Chondrocyte (in vitro differentiated cells): Measurements from ENCODE around the gene ADD3. TPM values are rescaled to one million over a fixed set of nuclear protein-coding genes. Genes with fewer than 3 reads are reported as not detected.

ENCODE experiments used
- DNase-seq: peaks from one replicate; pipeline ENCODE4 v3.0.0; 2021; ENCODE audit warnings: mixed read lengths, low spot score
- H3K27ac Mint-ChIP-seq: one replicate; pipeline ENCODE4 v1.8.0; 2021; ENCODE audit warnings: mild to moderate bottlenecking, moderate library complexity, mixed read lengths; ENCODE audit not compliant: unreplicated experiment
- H3K27me3 Mint-ChIP-seq: 2 replicates; pipeline ENCODE4 v1.8.0; 2021; ENCODE audit warnings: low read depth, mixed read lengths
- H3K36me3 Mint-ChIP-seq: 2 replicates; pipeline ENCODE4 v1.8.0; 2021; ENCODE audit warnings: low read depth, mixed read lengths
- H3K4me1 Mint-ChIP-seq: 2 replicates; pipeline ENCODE4 v1.8.0; 2021; ENCODE audit warnings: low read depth, mild to moderate bottlenecking, mixed read lengths
- H3K4me3 Mint-ChIP-seq: one replicate; pipeline ENCODE4 v1.8.0; 2021; ENCODE audit warnings: mild to moderate bottlenecking, moderate library complexity, mixed read lengths; ENCODE audit not compliant: unreplicated experiment
- H3K9me3 Mint-ChIP-seq: 2 replicates; pipeline ENCODE4 v1.8.0; 2021; ENCODE audit warnings: low read depth, mixed read lengths
- total RNA-seq: library from RNA; stranded (reverse); gene quantifications from 3 replicates; pipeline ENCODE4 v1.2.1, GENCODE V29; 2021
- TF ChIP-seq, protein P1 (sequence below): fragments of 200-600 bp; sonication (generic); IDR thresholded peaks from 2 replicates; pipeline ENCODE4 v1.5.0; 2021; ENCODE audit warnings: antibody characterized with exemption, mild to moderate bottlenecking, moderate library complexity

The ADD3 gene
- total RNA-seq, 1 donor from 2014 or later = 75.1 TPM

- peak overlapping the region; percentile 87 for H3K27ac Mint-ChIP-seq
- no peaks in the 10 kb centered on the region for H3K27me3 Mint-ChIP-seq
- peak overlapping the region; percentile 15 for H3K4me3 Mint-ChIP-seq
- DNase-seq = no peak
- peaks cover 57% of the 10 kb centered on the region for H3K4me1 Mint-ChIP-seq
- TF ChIP-seq, protein P1, sequence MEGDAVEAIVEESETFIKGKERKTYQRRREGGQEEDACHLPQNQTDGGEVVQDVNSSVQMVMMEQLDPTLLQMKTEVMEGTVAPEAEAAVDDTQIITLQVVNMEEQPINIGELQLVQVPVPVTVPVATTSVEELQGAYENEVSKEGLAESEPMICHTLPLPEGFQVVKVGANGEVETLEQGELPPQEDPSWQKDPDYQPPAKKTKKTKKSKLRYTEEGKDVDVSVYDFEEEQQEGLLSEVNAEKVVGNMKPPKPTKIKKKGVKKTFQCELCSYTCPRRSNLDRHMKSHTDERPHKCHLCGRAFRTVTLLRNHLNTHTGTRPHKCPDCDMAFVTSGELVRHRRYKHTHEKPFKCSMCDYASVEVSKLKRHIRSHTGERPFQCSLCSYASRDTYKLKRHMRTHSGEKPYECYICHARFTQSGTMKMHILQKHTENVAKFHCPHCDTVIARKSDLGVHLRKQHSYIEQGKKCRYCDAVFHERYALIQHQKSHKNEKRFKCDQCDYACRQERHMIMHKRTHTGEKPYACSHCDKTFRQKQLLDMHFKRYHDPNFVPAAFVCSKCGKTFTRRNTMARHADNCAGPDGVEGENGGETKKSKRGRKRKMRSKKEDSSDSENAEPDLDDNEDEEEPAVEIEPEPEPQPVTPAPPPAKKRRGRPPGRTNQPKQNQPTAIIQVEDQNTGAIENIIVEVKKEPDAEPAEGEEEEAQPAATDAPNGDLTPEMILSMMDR = no peak
- H3K36me3 Mint-ChIP-seq = no peaks in the 10 kb centered on the region
- H3K9me3 Mint-ChIP-seq = no peaks in the 10 kb centered on the region
Observed at GRCh38 chr10:109967739-109968088, 40.1 kb upstream of the ADD3 start.

- H3K36me3 Mint-ChIP-seq = no peaks in the 10 kb centered on the region
- H3K27me3 Mint-ChIP-seq = no peaks in the 10 kb centered on the region
- peaks cover 46% of the 10 kb centered on the region for H3K4me1 Mint-ChIP-seq
- no peak overlapping the region for H3K4me3 Mint-ChIP-seq
- no peaks in the 10 kb centered on the region for H3K9me3 Mint-ChIP-seq
- H3K27ac Mint-ChIP-seq = peak overlapping the region; percentile 15
- DNase-seq = no peak
- TF ChIP-seq, protein P1 = no peak
Observed at GRCh38 chr10:109968953-109969759, 38.6 kb upstream of the ADD3 start.

DNA sequence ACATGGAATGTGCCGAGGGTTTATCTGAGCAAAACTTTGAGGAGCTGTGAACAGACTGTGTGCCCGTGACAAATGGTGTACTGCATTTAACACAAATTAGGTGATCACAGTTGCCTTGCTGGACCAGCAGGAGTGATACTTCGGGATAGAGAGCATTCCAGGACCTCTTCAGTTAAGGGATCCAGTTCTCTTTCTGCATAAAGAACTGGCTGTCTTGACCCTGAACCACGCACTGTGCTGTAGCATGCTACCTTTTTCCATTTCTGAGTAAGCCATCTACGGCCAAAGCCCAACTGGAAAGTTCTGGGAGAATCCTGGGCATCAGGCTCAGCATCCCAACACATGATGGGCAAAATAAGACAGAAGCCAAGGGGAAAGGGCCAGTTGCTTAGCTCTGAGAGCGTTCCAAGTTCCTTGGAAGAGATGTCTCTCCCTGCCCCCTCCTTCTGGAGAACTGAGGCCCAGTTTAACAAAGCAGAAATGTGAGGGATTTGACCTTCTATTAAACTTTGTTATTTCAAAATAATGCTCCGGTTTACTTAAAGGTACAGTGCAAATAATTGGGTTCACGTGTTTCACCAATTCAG, 37.9 kb upstream of the ADD3 start:
- no peak overlapping the region for H3K27ac Mint-ChIP-seq
- no peaks in the 10 kb centered on the region for H3K27me3 Mint-ChIP-seq
- DNase-seq = no peak
- H3K4me1 Mint-ChIP-seq = peaks cover 43% of the 10 kb centered on the region
- no peaks in the 10 kb centered on the region for H3K36me3 Mint-ChIP-seq
- TF ChIP-seq, protein P1 = no peak
- H3K4me3 Mint-ChIP-seq = no peak overlapping the region
- H3K9me3 Mint-ChIP-seq = no peaks in the 10 kb centered on the region

- TF ChIP-seq, protein P1 = no peak
- DNase-seq = no peak
- H3K27ac Mint-ChIP-seq = no peak overlapping the region
- no peaks in the 10 kb centered on the region for H3K27me3 Mint-ChIP-seq
- H3K9me3 Mint-ChIP-seq = no peaks in the 10 kb centered on the region
- H3K4me1 Mint-ChIP-seq = peaks cover 43% of the 10 kb centered on the region
- no peak overlapping the region for H3K4me3 Mint-ChIP-seq
- no peaks in the 10 kb centered on the region for H3K36me3 Mint-ChIP-seq
Observed at GRCh38 chr10:109971634-109972033, 36.1 kb upstream of the ADD3 start.

- no peaks in the 10 kb centered on the region for H3K36me3 Mint-ChIP-seq
- no peak for DNase-seq
- TF ChIP-seq, protein P1 = no peak
- no peak overlapping the region for H3K27ac Mint-ChIP-seq
- H3K4me1 Mint-ChIP-seq = peaks cover 43% of the 10 kb centered on the region
- H3K4me3 Mint-ChIP-seq = no peak overlapping the region
- no peaks in the 10 kb centered on the region for H3K27me3 Mint-ChIP-seq
- H3K9me3 Mint-ChIP-seq = no peaks in the 10 kb centered on the region
Observed at GRCh38 chr10:109972372-109973001, 35.3 kb upstream of the ADD3 start.
